Calu3 (cell line): ENCODE measurements around the gene ELOB. TPM values are rescaled to one million over a fixed set of nuclear protein-coding genes. Genes with fewer than 3 reads are reported as not detected.

ENCODE experiments used
- BruUV-seq: library from RNA; stranded (reverse); fragments of 400-500 nt; replicated peaks from 2 replicates; lab custom pipeline; 2021; lab: Mats Ljungman, UMichigan
- CTCF ChIA-PET: fragments of 300-600 bp; sonication (Branson Sonifier 250); formaldehyde crosslinking; loops from one replicate; lab custom pipeline; 2022; ENCODE audit warnings: antibody characterized with exemption; lab: Charles Lee
- DNase-seq: peaks from one replicate; pipeline ENCODE4 v3.0.0; 2022
- H3K27ac Mint-ChIP-seq: one replicate; pipeline ENCODE4 v1.8.0; 2022; ENCODE audit warnings: mixed read lengths; ENCODE audit not compliant: unreplicated experiment
- H3K27me3 Mint-ChIP-seq: one replicate; pipeline ENCODE4 v1.8.0; 2022; ENCODE audit warnings: mixed read lengths; ENCODE audit not compliant: unreplicated experiment
- H3K36me3 Mint-ChIP-seq: one replicate; pipeline ENCODE4 v1.8.0; 2022; ENCODE audit warnings: mild to moderate bottlenecking, moderate library complexity, mixed read lengths; ENCODE audit not compliant: insufficient read depth, unreplicated experiment
- H3K4me1 Mint-ChIP-seq: one replicate; pipeline ENCODE4 v1.8.0; 2022; ENCODE audit warnings: mild to moderate bottlenecking, low read depth, mixed read lengths; ENCODE audit not compliant: unreplicated experiment
- H3K4me3 Mint-ChIP-seq: one replicate; pipeline ENCODE4 v1.8.0; 2022; ENCODE audit warnings: mild to moderate bottlenecking, low read depth, moderate library complexity, mixed read lengths; ENCODE audit not compliant: unreplicated experiment
- H3K9me3 Mint-ChIP-seq: one replicate; pipeline ENCODE4 v1.8.0; 2022; ENCODE audit warnings: low read depth, mixed read lengths; ENCODE audit not compliant: unreplicated experiment
- CTCF ChIP-seq: fragments of 200-600 bp; IDR thresholded peaks from one replicate; pipeline ENCODE4 v1.8.0; 2022; ENCODE audit warnings: antibody characterized with exemption; ENCODE audit not compliant: unreplicated experiment
- intact Hi-C: fragments of 100-400 bp; cut with micrococcal nuclease; formaldehyde crosslinking; loops from one replicate; pipeline ENCODE4 v1.10.0; 2022; ENCODE audit not compliant: unreplicated experiment
- total RNA-seq: library from RNA; stranded (reverse); gene quantifications from 2 replicates; pipeline ENCODE4 v1.2.3, GENCODE V29; 2022

ELOB gene
- total RNA-seq, 1 experiment from 2014 or later: 269 TPM

GRCh38 chr16:2769100-2769529, 8.0 kb downstream of the ELOB start:
- H3K4me1 Mint-ChIP-seq: peaks cover 48% of the 10 kb centered on the region
- H3K36me3 Mint-ChIP-seq: peaks cover 100% of the 10 kb centered on the region
- H3K27me3 Mint-ChIP-seq: no peaks in the 10 kb centered on the region
- CTCF ChIA-PET: no interaction called here
- intact Hi-C loops: no loop called here
- no TSS peak for BruUV-seq
- TF ChIP-seq CTCF: no peak
- H3K4me3 Mint-ChIP-seq: peak overlapping the region; percentile 5
- peak overlapping the region; percentile 61 for H3K27ac Mint-ChIP-seq
- no peak for DNase-seq
- H3K9me3 Mint-ChIP-seq: no peaks in the 10 kb centered on the region

GRCh38 chr16:2768403-2769089, 8.5 kb downstream of the ELOB start:
- H3K4me3 Mint-ChIP-seq: peak overlapping the region; percentile 46
- H3K4me1 Mint-ChIP-seq: peaks cover 48% of the 10 kb centered on the region
- CTCF ChIA-PET: no interaction called here
- H3K36me3 Mint-ChIP-seq: peaks cover 100% of the 10 kb centered on the region
- H3K27me3 Mint-ChIP-seq: no peaks in the 10 kb centered on the region
- no peak for DNase-seq
- BruUV-seq: no TSS peak
- intact Hi-C loops: no loop called here
- peaks cover 2% of the 10 kb centered on the region for H3K9me3 Mint-ChIP-seq
- TF ChIP-seq CTCF: no peak
- H3K27ac Mint-ChIP-seq: peak overlapping the region; percentile 85

- Mint-ChIP-seq H3K4me1 (peaks cover 46% of the 10 kb centered on the region), H3K4me3 (peak overlapping the region; percentile 46), H3K9me3 (peaks cover 3% of the 10 kb centered on the region), H3K27me3 (no peaks in the 10 kb centered on the region), H3K27ac (peak overlapping the region; percentile 85), H3K36me3 (peaks cover 100% of the 10 kb centered on the region)
- CTCF ChIA-PET: no interaction called here
- DNase-seq: no peak
- no TSS peak for BruUV-seq
- TF ChIP-seq CTCF: no peak
- intact Hi-C loops: no loop called here
Measured at GRCh38 chr16:2767891-2768290, 9.2 kb downstream of the ELOB start.

- Mint-ChIP-seq H3K9me3 (peaks cover 8% of the 10 kb centered on the region), H3K4me3 (peak overlapping the region; percentile 46), H3K36me3 (peaks cover 100% of the 10 kb centered on the region), H3K27me3 (no peaks in the 10 kb centered on the region), H3K27ac (peak overlapping the region; percentile 85), H3K4me1 (peaks cover 40% of the 10 kb centered on the region)
- TF ChIP-seq CTCF: no peak
- intact Hi-C loops: no loop called here
- BruUV-seq: no TSS peak
- no peak for DNase-seq
- CTCF ChIA-PET: no interaction called here
Measured at GRCh38 chr16:2767140-2767731, 9.8 kb downstream of the ELOB start.
